ENCODE measurements around the gene ZNF296. TPM values are rescaled to one million over a fixed set of nuclear protein-coding genes. Genes with fewer than 3 reads are reported as not detected.

ZNF296 gene
- total and polyA plus RNA-seq, 12 donors, result 0.15 to 0.95 (median 0.22) TPM; not detected in 5

- Histone ChIP-seq H3K4me3 (peak overlapping the region in 8 of 10 donors; percentile 47 to 71 (median 54)), H3K27ac (peak overlapping the region in 3 of 10 donors; percentile 26 to 88 (median 47))
These were observed 813 bp upstream of the ZNF296 start for GRCh38 chr19:45076851-45077730.

DNA sequence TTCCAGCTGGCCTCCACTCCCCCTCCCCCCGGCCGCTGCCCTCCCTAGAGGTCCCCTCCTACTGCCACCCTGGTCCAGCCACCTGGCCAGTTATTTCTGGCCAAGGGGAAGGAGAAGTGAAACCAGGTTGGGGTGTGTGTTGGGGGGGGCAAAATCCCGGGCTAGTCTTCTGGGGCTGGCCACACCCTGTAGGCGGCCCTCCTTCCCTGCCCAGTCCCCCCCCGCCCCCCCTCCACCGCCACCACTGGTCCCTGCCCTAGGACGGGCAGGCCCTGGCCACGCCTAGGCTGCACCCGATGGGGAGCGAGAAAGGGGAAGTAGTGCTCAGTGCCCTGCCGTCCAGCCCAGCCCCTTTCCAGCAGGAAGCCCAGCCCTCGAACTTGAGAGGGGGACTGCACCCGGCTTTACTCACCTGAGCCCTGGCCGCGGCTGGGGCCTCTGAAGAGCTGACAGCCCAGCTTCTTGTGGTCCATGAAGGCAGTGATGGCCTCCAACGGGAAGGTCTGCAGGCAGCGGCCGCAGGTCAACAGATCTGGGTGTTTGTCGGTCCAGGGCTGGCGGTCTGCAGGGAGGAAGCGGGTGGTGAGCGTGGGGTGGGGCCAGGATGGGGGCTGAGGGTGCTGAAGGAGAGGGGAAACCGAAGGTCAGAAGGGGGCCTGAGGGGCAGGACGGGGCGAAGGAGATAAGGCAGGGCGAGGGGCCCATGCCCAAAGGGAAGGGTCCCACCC, 813 bp downstream of the ZNF296 start:
- TF ChIP-seq, protein P1, sequence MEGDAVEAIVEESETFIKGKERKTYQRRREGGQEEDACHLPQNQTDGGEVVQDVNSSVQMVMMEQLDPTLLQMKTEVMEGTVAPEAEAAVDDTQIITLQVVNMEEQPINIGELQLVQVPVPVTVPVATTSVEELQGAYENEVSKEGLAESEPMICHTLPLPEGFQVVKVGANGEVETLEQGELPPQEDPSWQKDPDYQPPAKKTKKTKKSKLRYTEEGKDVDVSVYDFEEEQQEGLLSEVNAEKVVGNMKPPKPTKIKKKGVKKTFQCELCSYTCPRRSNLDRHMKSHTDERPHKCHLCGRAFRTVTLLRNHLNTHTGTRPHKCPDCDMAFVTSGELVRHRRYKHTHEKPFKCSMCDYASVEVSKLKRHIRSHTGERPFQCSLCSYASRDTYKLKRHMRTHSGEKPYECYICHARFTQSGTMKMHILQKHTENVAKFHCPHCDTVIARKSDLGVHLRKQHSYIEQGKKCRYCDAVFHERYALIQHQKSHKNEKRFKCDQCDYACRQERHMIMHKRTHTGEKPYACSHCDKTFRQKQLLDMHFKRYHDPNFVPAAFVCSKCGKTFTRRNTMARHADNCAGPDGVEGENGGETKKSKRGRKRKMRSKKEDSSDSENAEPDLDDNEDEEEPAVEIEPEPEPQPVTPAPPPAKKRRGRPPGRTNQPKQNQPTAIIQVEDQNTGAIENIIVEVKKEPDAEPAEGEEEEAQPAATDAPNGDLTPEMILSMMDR (IDR thresholded peaks at IDR 0.05), result no peak
- Histone ChIP-seq H3K36me3 (peaks cover 0 to 23% (median 7%) of the 10 kb centered on the region in 9 donors), H3K4me1 (peaks cover 11 to 46% (median 26%) of the 10 kb centered on the region in 9 donors), H3K27me3 (no peaks in the 10 kb centered on the region), H3K9me3 (no peaks in the 10 kb centered on the region), H3K27ac (peak overlapping the region in 8 of 10 donors; percentile 2 to 88 (median 42)), H3K4me3 (peak overlapping the region; percentile 20 to 71 (median 53))
- ATAC-seq (peak; percentile 41 to 73 (median 57)), DNase-seq (peak; percentile 55 to 68)
- intact Hi-C loops (cut with DNase I), result no loop called here
- WGBS, 2 donors, result 28% methylated on average over 25 to 26 of the region's 26 CpGs

More at GRCh38 chr19:45076851-45077730, 813 bp upstream of the ZNF296 start:
- no peaks in the 10 kb centered on the region for H3K27me3 ChIP-seq
- intact Hi-C loops (cut with DNase I), result no loop called here
- 82% methylated on average over 15 of the region's 15 CpGs for WGBS, 2 donors
- ATAC-seq (no peak), DNase-seq (no peak)
- H3K4me1 ChIP-seq, result peaks cover 13 to 51% (median 33%) of the 10 kb centered on the region in 9 donors
- peaks cover 0 to 14% (median 2%) of the 10 kb centered on the region in 9 donors for H3K36me3 ChIP-seq
- no peaks in the 10 kb centered on the region for H3K9me3 ChIP-seq
- TF ChIP-seq, protein P1 (IDR thresholded peaks at IDR 0.05), result no peak

GRCh38 chr19:45074744-45075300, 1.5 kb downstream of the ZNF296 start:
- TF ChIP-seq, protein P1 (IDR thresholded peaks at IDR 0.05), result no peak
- no peak for ATAC-seq
- intact Hi-C loops (cut with DNase I), result no loop called here

More at GRCh38 chr19:45074744-45075300, 1.5 kb downstream of the ZNF296 start:
- 66 to 73% methylated on average over 11 of the region's 11 CpGs for WGBS, 2 donors
- Histone ChIP-seq H3K9me3 (no peaks in the 10 kb centered on the region), H3K27me3 (no peaks in the 10 kb centered on the region), H3K4me1 (peaks cover 5 to 40% (median 20%) of the 10 kb centered on the region in 9 donors), H3K4me3 (peak overlapping the region in 4 of 10 donors; percentile 53 to 71 (median 56)), H3K27ac (peak overlapping the region in 4 of 10 donors; percentile 28 to 88 (median 42)), H3K36me3 (peaks cover 0 to 29% (median 14%) of the 10 kb centered on the region in 9 donors)
- DNase-seq, result no peak

All from heart right ventricle (tissue), 16 donors.